ENCODE measurements around the gene LSP1.

The LSP1 gene

DNA sequence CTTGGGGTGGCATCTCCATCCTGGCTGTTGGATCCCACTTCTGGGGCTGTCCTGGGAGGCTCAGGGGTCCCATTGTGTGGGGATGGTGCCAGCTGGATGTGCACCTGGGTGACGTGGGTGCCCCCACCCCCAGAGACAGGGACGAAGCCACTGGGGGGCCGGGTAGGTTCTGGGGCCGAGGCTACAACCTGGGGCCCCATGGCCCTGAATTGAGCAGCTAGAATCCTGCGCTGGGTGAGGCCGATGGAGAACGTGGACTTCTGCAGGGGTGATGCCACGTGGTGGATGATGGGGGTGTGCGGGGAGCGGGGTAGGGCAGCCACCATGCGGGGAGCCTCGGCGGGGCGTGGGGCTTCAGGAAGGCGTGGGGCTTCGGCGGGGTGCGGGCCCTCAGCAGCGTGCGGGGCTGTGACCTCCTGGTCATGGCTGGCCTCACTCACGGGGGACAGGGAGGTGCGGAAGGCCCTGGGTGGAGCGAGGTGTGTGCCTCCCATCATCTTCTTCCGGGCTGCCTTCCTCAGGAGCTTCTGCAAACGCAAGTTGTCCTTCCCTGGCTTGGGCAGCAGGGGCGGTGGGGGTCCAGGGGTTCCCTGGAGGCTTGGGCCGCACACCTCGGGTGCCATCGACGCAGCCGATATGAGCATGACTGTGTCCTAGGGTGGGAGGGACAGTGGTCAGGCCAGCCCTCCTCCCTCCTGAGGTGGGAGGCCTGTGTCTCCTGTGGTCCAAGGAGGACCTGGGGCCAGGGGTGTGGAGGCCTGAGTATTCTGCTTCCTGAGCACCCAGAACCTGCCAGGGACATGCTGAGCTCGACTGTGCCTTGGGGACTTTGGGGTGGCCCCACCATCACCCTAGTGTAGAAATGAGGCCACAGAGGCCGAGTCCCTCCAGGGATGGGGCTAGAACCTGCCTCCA is 37.3 kb downstream of the LSP1 start:
- H3K27me3 Mint-ChIP-seq: no peaks in the 10 kb centered on the region
- H3K9me3 Mint-ChIP-seq: peaks cover 5 to 10% of the 10 kb centered on the region in 2 donors
- H3K4me3 Mint-ChIP-seq: peak overlapping the region; percentile 74 to 82
- DNase-seq: peak in 1 of 2 donors; percentile 48
- H3K27ac Mint-ChIP-seq: peak overlapping the region; percentile 69 to 79
- peak; percentile 31 for ATAC-seq
- H3K4me1 Mint-ChIP-seq: peaks cover 65% of the 10 kb centered on the region

DNA sequence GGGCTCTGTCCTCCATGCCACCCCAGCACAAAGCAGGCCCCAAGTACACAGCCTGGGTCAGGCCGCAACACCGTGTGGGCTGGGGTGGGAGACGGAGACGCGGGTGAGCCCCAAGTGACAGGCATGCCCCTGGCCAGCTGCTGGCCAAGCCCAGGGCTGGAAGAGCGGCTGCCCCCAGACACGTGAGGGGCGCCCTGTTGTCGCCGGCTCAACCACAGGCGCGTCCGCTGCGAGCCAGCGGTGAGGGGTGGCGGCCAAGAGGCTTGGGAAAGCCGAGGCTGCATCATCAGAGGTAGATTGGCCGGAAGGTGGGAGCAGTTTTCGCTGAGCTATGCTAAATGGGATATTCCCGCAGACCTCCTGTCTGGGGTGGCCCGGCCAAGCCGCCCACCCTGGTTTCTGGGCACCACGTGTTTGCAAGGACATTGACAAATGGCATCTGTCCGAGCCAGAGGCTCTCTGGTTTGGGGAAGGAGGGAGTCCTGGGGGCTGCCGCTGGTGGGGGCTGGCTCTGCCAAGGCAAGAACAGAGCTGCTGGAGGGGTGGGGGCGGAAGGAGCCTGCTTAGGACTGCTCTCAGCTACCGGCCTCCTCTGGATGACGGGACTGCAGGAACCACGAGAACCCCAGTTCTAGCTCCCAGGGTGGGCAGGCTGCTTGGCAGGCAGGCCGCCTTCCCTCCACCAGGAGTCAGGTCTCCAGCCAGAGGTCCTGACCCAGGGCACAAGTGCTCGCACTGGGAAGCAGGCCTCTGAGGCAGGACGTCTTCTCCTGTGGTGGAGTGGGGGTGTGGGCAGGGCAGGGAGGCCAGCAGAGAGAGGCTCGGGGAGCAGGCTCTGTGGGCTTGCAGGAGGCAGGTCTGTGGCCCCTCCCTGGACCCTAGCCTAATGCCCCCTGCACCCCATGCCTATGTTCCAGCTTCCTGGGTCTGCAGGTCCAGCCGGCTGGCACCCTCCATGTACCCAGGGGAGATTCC is 38.3 kb downstream of the LSP1 start:
- DNase-seq: no peak
- peak overlapping the region; percentile 52 to 94 for H3K27ac Mint-ChIP-seq
- peaks cover 65% of the 10 kb centered on the region for H3K4me1 Mint-ChIP-seq
- peaks cover 7% of the 10 kb centered on the region for H3K27me3 Mint-ChIP-seq
- peak overlapping the region; percentile 74 to 82 for H3K4me3 Mint-ChIP-seq
- peaks cover 5 to 10% of the 10 kb centered on the region in 2 donors for H3K9me3 Mint-ChIP-seq
- ATAC-seq: peak; percentile 33

DNA sequence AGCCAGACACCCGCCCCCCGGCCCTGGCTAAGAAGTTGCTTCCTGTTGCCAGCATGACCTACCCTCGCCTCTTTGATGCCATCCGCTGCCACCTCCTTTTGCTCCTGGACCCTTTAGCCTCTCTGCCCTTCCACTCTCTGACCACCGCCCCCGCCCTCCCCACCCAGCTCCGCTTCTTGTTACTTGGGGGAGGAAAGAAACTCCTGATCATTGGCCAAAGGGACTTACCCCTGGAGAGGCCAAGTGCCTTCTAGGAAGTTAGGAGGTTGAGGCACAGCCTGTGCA is 38.9 kb downstream of the LSP1 start, which contains the start of gene PRR33:
PRR33 (minus strand) TSS at position 65 of the 285 bp plus-strand sequence. CDS start 1,311 bp downstream, outside the sequence.
- Mint-ChIP-seq H3K4me1 (peaks cover 68% of the 10 kb centered on the region), H3K4me3 (peak within 1 kb of the TSS; percentile 74 to 82), H3K27me3 (peaks cover 13% of the 10 kb centered on the region), H3K27ac (peak within 1 kb of the TSS; percentile 74 to 94), H3K9me3 (peaks cover 5 to 10% of the 10 kb centered on the region in 2 donors)
- DNase-seq (no peak), ATAC-seq (no peak)

DNA sequence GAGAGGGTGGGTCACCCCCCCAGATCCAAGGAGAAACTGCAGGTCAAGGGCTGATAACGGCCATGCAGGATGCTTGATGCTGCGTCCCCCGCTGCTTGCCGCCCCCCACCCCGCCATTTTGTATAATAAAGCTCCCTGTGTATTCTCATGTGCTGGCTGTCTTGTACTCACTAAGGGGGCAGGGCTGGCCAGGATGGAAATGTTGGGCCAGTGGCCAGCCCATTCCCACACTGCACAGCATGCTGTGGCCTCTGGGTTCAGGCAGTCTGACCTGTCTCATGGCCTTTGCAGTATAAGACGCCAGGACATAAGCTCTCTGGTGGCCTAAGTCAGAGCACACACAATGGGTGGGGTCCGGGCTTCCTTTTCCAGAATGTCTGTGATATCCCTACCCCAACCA is 39.2 kb downstream of the LSP1 start:
- Mint-ChIP-seq H3K4me3 (no peak overlapping the region), H3K4me1 (peaks cover 72% of the 10 kb centered on the region), H3K27me3 (peaks cover 16% of the 10 kb centered on the region), H3K27ac (peak overlapping the region in 1 of 2 donors; percentile 43), H3K9me3 (peaks cover 5 to 10% of the 10 kb centered on the region in 2 donors)
- DNase-seq (no peak), ATAC-seq (no peak)

DNA sequence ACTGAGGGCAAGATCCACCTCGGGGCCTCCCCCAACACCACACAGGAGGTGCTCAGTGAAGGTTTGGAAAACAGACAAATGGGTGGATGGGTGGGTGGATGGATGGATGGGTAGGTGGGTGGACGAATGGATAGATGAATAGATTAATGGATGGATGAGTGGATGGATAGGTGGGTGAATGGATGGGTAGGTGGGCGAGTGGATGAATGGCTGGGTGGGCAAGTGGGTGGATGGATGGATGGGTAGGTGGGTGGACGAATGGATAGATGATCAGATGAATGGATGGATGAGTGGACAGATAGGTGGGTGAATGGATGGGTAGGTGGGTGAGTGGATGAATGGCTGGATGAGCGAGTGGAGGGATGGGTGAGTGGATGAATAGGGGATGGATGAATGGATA is 39.7 kb downstream of the LSP1 start:
- Mint-ChIP-seq H3K4me3 (peak overlapping the region; percentile 17 to 26), H3K27ac (peak overlapping the region; percentile 43 to 74), H3K27me3 (peaks cover 21% of the 10 kb centered on the region), H3K9me3 (peaks cover 5 to 10% of the 10 kb centered on the region in 2 donors), H3K4me1 (peaks cover 70% of the 10 kb centered on the region)
- ATAC-seq: no peak
- DNase-seq: no peak

DNA sequence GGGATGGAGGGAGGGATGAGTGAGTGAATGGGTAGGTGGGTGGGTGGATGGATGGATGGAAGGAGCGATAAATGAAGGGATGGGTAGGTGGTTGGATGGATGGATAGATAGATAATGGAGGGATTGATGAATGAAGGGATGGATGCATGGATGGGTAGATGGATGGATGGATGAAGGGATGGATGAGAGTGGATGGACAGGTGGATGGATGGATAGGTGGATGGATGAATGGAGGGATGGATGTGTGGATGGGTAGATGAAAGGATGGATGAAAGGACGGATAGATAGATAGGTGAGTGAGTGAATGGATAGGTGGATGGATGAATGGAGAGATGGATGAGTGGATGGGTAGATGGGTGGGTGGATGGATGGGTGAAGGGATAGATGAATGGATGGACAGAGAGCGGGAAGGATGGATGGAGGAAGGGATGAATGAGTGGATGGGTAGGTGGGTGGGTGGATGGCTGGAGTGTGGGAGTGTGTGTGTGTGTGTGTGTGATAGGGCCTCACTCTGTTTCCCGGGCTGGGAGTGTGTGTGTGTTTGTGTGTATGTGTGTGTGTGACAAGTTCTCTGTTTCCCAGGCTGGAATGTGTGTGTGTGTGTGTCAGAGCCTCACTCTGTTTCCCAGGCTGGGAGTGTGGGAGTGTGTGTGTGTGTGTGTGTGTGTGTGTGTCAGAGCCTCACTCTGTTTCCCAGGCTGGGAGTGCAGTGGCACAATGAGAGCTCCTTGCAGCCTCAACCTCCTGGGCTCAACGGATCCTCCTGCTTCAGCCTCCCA is 40.9 kb downstream of the LSP1 start:
- H3K27me3 Mint-ChIP-seq: peaks cover 22% of the 10 kb centered on the region
- peaks cover 58% of the 10 kb centered on the region for H3K4me1 Mint-ChIP-seq
- peaks cover 5 to 10% of the 10 kb centered on the region in 2 donors for H3K9me3 Mint-ChIP-seq
- H3K27ac Mint-ChIP-seq: peak overlapping the region in 1 of 2 donors; percentile 48
- peak overlapping the region in 1 of 2 donors; percentile 0 for H3K4me3 Mint-ChIP-seq
- DNase-seq (no peak), ATAC-seq (no peak)

DNA sequence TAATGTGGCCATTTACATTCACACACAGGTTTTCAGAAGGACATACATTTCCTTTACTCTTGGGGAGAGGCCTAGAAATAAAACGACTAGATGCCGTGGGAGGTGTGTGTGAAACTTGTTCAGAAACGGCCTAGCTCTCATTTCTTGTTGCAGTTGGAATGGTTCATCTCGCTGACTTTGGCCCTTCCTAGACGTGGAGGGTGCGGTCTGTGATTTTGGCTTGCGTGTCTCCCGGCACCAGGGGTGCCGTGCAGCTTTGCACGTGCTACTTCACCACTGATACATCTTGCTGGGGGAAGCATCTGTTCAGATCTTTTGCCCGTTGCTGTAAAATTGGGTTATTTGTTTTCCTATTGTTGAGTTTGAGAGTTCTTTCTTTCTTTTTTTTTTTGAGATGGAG is 41.9 kb downstream of the LSP1 start:
- Mint-ChIP-seq H3K27me3 (peaks cover 22% of the 10 kb centered on the region), H3K9me3 (peaks cover 5 to 10% of the 10 kb centered on the region in 2 donors), H3K4me3 (no peak overlapping the region), H3K4me1 (peaks cover 48% of the 10 kb centered on the region), H3K27ac (no peak overlapping the region)
- no peak for ATAC-seq
- DNase-seq: no peak

DNA sequence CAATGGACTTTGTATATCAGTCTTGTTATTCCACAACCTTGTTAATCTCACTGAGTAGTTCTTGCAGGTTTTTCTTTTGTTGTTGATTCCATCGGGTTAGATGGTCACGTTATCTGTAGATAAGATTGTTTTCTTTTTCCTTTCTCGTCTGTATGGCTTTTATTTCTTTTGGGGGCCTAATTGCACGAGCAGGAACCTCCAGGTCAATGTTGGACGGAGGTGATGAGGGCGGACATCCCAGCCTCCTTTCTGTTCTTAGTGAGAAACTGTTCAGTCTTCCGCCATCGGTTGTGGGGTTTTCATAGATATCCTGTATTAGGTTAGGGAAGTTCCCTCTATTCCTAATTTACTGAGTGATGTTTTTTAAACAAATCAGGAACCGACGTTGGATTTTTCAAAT is 43.6 kb downstream of the LSP1 start:
- Mint-ChIP-seq H3K4me1 (peaks cover 31% of the 10 kb centered on the region), H3K4me3 (peak overlapping the region in 1 of 2 donors; percentile 52), H3K9me3 (peaks cover 5 to 10% of the 10 kb centered on the region in 2 donors), H3K27ac (no peak overlapping the region), H3K27me3 (peaks cover 22% of the 10 kb centered on the region)
- DNase-seq (no peak), ATAC-seq (no peak)

DNA sequence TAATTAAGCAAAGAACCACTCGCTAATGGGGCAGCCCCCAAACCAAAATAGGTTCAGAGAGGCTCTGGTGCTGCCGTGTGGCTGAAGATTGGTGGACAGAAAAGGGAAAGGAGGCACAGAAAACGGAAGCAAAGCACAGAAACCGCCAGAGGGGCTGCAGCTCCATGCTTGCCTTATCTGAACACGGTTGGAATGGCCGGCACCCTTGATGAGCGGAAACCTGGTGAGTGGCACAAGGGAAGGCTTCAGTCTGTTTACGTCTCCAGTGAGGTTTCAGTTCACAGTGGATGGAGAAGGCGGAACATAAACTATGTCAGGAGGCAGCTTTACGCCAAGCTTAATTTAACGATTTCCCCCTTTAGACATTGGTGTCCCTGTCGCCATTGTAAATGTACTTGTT is 44.0 kb downstream of the LSP1 start:
- no peak for ATAC-seq
- peak overlapping the region; percentile 45 to 52 for H3K4me3 Mint-ChIP-seq
- H3K27me3 Mint-ChIP-seq: peaks cover 22% of the 10 kb centered on the region

DNA sequence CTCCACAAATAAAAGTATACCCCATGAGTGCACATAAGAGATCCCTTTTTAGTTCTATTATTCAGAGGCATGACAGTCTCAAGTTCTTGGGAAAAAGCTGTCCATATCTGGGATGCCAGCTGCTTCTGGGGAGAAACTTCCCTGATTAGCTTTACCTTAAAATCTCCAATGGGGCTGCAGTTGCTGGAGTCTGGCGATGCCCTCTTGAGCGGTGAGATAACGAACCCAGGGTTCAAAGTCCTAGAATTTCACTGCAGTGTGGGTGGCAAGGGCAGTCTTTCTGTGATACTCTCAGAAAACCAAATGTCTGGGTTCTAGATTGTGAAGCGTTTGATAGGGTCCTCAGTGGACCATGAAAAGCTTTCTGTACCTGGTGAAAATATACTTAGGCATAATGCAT is 46.2 kb downstream of the LSP1 start:
- no peak for DNase-seq
- H3K27ac Mint-ChIP-seq: no peak overlapping the region
- ATAC-seq: no peak
- H3K27me3 Mint-ChIP-seq: peaks cover 22% of the 10 kb centered on the region
- no peaks in the 10 kb centered on the region for H3K9me3 Mint-ChIP-seq
- peaks cover 6% of the 10 kb centered on the region for H3K4me1 Mint-ChIP-seq
- no peak overlapping the region for H3K4me3 Mint-ChIP-seq

More for the DNA sequence above, 44.0 kb downstream of the LSP1 start:
- H3K9me3 Mint-ChIP-seq: peaks cover 5 to 10% of the 10 kb centered on the region in 2 donors
- H3K27ac Mint-ChIP-seq: no peak overlapping the region
- no peak for DNase-seq
- H3K4me1 Mint-ChIP-seq: peaks cover 27% of the 10 kb centered on the region

DNA sequence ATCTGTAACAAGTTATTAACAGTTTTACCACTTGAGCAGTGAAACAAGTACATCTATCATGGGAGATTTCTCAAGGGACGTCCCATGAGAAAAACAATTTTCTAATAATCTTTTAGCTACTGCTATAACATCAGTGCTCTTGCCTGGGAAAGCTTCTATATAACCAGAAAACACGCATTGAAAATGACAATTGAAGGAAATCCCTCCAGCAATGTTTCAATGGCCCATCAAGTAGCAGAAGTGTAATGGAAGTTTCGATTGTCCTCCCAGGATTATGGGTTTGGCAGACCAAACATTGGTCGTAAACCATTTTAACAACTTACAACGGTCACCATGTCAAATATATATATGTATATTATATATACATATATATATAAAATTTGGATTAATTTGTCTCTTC is 46.8 kb downstream of the LSP1 start:
- ATAC-seq (no peak), DNase-seq (no peak)
- Mint-ChIP-seq H3K9me3 (no peaks in the 10 kb centered on the region), H3K27ac (no peak overlapping the region), H3K4me1 (peaks cover 6% of the 10 kb centered on the region), H3K27me3 (peaks cover 22% of the 10 kb centered on the region), H3K4me3 (no peak overlapping the region)

DNA sequence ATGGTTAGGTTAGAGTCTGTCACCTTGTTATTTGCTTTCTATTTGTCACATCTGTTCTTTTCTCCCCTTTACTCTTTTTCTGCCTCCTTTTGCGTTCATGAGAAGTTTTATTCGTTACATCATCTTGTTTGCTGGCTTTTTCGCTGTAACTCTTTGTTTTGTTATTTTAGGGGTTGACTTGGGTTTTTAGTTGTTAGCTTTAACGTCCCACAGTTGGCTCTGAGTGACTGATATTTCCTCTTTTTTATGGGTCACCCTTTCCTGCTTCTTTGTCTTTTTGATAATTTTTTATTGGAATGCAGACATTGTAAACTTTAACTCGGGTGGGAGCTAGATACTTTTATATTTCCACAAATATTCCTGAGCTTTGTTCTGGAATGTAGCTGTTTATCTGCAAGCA is 53.3 kb downstream of the LSP1 start:
- DNase-seq: no peak
- no peak for ATAC-seq
- no peaks in the 10 kb centered on the region for H3K4me1 Mint-ChIP-seq
- no peak overlapping the region for H3K4me3 Mint-ChIP-seq
- H3K27ac Mint-ChIP-seq: no peak overlapping the region
- peaks cover 6% of the 10 kb centered on the region for H3K27me3 Mint-ChIP-seq
- H3K9me3 Mint-ChIP-seq: no peaks in the 10 kb centered on the region

DNA sequence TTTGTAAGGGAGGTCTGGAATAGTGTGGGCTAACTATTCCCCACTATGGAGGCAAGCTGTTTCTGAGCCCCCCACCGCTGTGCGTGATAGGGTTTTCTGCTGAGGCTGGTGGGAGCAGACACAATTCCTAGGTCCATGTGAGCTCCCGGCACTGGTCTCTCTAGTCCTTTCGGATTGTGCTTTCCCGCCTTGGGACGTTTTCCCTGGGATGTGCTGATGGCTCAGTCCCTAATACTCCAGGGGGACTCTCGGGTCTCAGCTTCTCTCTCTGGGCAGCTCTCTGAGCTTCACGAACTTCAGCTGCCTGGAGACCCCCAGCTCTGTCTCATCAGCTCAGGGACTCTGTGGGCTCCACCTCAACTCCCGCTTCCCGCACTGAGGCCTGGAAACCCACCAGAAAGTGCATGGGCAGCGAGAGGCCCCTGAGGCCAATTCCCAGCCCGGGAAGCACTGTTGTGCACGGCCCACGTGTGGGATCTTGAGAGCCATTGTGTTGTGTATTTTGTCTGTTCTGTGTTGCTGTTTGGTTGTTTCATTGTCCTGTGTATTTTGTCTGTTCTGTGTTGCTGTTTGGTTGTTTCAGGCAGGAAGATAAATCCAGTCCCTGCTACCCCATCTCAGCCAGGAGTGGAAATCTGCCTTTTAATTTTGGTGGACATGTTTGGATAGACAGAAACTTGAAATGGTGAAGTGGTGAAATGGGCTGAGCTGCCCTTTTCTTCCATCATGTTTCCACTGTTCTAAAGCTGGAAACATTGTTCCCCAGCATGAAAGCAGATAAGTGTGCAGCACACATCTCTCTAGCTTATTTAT is 53.9 kb downstream of the LSP1 start:
- Mint-ChIP-seq H3K4me1 (no peaks in the 10 kb centered on the region), H3K27me3 (peaks cover 6% of the 10 kb centered on the region), H3K4me3 (no peak overlapping the region), H3K9me3 (no peaks in the 10 kb centered on the region), H3K27ac (no peak overlapping the region)
- DNase-seq (no peak), ATAC-seq (no peak)

DNA sequence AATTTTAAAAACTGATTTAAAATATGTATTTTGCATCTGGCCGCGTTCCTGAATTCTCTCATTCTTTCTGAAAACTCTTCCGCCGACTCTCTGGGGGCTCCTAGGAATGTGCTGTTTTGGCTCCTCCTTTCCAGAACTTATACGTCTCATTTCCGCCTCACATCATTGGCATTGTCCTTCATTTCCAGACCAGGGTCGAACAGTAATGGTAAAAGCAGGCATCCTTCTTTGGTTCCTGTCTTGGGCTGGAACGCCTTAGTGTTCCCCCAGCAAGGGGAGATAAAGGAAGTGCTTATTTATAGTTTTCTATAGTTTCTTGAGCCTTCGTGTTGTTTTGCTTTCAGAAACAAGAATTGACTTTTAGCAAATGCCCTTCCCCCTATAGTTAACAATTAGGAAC is 55.7 kb downstream of the LSP1 start:
- ATAC-seq (no peak), DNase-seq (no peak)
- Mint-ChIP-seq H3K4me1 (no peaks in the 10 kb centered on the region), H3K9me3 (no peaks in the 10 kb centered on the region), H3K4me3 (no peak overlapping the region), H3K27me3 (peaks cover 6% of the 10 kb centered on the region), H3K27ac (no peak overlapping the region)

Measured in stimulated activated naive CD8-positive, alpha-beta T cell treated with anti-CD3 and anti-CD28 coated beads, Interleukin-15, amount 100 ng/mL, for 72 hours (primary cell).